ENCODE measurements around the gene SERTAD3. TPM values are rescaled to one million over a fixed set of nuclear protein-coding genes. Genes with fewer than 3 reads are reported as not detected.
A peak's percentile ranks its signal among the peaks of the same experiment; 100 is the strongest.
"Not testable (repeated sequence)": the region's sequence is repeated elsewhere in the genome, so short reads cannot be mapped to it uniquely, and the experiment has no call there.

The SERTAD3 gene
- total RNA-seq, 1 experiment from 2014 or later = 29.9 TPM

- no peak for DNase-seq
- peak overlapping the region; percentile 69 for H3K4me3 ChIP-seq (ENCODE audit: insufficient read depth, low read depth, low read length)
- peaks cover 29% of the 10 kb centered on the region for H3K27me3 ChIP-seq (ENCODE audit: control insufficient read depth, insufficient read depth, low read length)
- H3K36me3 ChIP-seq (replicated peaks; ENCODE audit: control insufficient read depth, insufficient read depth, low read length) = no peaks in the 10 kb centered on the region
Measured at GRCh38 chr19:40465025-40465556, 21.0 kb upstream of the SERTAD3 start.

DNA sequence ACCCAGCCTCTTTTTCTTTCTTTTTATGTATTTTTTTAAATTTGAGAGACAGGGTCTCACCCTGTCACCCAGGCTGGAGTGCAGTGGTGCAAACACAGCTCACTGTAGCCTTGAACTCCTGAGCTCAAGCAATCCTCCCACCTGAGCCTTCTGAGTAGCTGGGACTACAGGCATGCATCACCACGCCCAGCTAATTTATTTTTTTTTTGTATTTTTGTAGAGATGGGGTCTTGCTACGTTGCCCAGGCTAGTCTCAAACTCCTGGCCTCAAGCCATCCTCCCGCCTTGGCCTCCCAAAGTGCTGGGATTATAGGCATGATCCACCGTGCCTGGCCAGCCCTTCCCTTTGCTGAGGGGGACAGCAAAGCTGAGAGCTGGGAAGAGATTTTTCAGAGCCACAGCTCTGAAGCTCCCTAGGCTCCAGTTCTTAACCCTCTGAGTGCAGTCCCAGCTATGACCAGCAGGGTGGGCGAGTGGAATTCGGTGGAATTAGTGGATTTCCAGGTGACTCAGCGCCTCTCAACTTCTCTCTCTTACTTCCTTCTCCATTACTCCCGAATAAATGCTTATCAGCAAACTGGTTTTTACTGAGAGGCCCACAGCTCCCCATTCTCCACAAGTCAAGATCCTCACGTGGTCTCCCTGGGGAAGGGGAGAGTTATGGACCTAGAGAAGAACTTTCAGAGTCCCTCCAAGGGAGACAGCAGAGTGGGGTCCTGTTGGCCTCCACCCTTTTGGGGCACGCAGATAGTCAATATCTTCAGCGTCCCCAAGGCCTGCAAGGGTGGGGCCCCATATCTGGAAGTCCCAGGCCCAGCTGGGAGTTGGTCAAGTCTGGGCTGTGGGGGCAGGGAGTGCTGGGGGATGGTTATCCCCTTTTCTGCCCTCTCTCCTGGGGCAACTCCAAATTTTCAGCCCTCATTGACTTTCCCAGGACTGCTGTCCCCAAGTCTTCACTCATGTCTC, 20.2 kb upstream of the SERTAD3 start:
- Histone ChIP-seq H3K27me3 (ENCODE audit: control insufficient read depth, insufficient read depth, low read length) (peaks cover 29% of the 10 kb centered on the region), H3K36me3 (replicated peaks; ENCODE audit: control insufficient read depth, insufficient read depth, low read length) (no peaks in the 10 kb centered on the region), H3K4me3 (ENCODE audit: insufficient read depth, low read depth, low read length) (peak overlapping the region; percentile 69)
- peak; percentile 73 for DNase-seq

- H3K36me3 ChIP-seq (replicated peaks; ENCODE audit: control insufficient read depth, insufficient read depth, low read length); H3K4me3 ChIP-seq (ENCODE audit: insufficient read depth, low read depth, low read length); DNase-seq: not testable (repeated sequence)
- H3K27me3 ChIP-seq (ENCODE audit: control insufficient read depth, insufficient read depth, low read length) = peaks cover 27% of the 10 kb centered on the region
Measured at GRCh38 chr19:40463587-40464037, 19.5 kb upstream of the SERTAD3 start.

GRCh38 chr19:40461669-40462221, 17.6 kb upstream of the SERTAD3 start:
- Histone ChIP-seq H3K27me3 (ENCODE audit: control insufficient read depth, insufficient read depth, low read length) (peaks cover 12% of the 10 kb centered on the region), H3K36me3 (replicated peaks; ENCODE audit: control insufficient read depth, insufficient read depth, low read length) (no peaks in the 10 kb centered on the region), H3K4me3 (ENCODE audit: insufficient read depth, low read depth, low read length) (no peak overlapping the region)
- DNase-seq = no peak

DNA sequence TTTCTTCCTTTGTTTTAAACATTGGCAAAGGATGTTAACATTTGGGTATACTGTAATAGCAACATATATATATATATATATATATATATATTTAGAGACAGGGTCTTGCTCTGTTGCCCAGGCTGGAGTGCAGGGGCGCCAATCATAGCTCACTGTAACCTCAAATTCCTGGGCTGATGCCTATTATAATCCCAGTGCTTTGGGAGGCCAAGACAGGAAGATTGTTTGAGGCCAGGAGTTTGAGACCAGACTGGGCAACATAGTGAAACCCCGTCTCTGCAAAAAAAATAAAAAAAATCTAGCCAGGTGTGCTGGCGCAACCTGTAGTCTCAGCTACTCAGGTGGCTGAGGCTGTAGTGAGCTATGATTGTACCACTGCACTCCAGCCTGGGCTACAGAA, 16.1 kb upstream of the SERTAD3 start:
- H3K4me3 ChIP-seq (ENCODE audit: insufficient read depth, low read depth, low read length) = no peak overlapping the region
- H3K36me3 ChIP-seq (replicated peaks; ENCODE audit: control insufficient read depth, insufficient read depth, low read length) = no peaks in the 10 kb centered on the region
- no peak for DNase-seq
- peaks cover 4% of the 10 kb centered on the region; the same call in 1 of the 2 replicates for H3K27me3 ChIP-seq (ENCODE audit: control insufficient read depth, insufficient read depth, low read length)

GRCh38 chr19:40458597-40458974, 14.5 kb upstream of the SERTAD3 start:
- Histone ChIP-seq H3K27me3 (ENCODE audit: control insufficient read depth, insufficient read depth, low read length) (no peaks in the 10 kb centered on the region), H3K36me3 (replicated peaks; ENCODE audit: control insufficient read depth, insufficient read depth, low read length) (no peaks in the 10 kb centered on the region), H3K4me3 (ENCODE audit: insufficient read depth, low read depth, low read length) (no peak overlapping the region)
- DNase-seq = no peak

- Histone ChIP-seq H3K27me3 (ENCODE audit: control insufficient read depth, insufficient read depth, low read length) (no peaks in the 10 kb centered on the region), H3K36me3 (replicated peaks; ENCODE audit: control insufficient read depth, insufficient read depth, low read length) (no peaks in the 10 kb centered on the region), H3K4me3 (ENCODE audit: insufficient read depth, low read depth, low read length) (no peak overlapping the region)
- DNase-seq = no peak
Measured at GRCh38 chr19:40457953-40458596, 13.9 kb upstream of the SERTAD3 start.

DNA sequence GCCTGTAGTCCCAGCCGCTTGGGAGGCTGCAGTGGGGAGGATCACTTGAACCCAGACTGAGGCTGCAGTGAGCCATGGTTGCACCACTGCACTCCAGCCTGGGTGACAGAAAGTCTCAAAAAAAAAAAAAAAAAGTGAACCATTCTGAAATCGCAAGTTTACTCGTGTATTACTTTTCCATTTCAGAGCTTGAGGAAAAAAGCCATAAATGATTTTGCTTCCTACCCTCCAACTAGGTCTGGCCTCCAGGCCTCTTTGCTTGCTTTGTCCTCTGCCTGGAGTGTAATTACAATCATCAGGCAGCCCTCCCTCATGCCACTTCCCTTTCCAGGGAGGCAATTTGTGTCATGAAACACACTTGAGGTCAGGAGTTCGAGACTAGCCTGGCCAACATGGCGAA, 12.9 kb upstream of the SERTAD3 start:
- DNase-seq = no peak
- Histone ChIP-seq H3K4me3 (ENCODE audit: insufficient read depth, low read depth, low read length) (no peak overlapping the region), H3K36me3 (replicated peaks; ENCODE audit: control insufficient read depth, insufficient read depth, low read length) (no peaks in the 10 kb centered on the region), H3K27me3 (ENCODE audit: control insufficient read depth, insufficient read depth, low read length) (no peaks in the 10 kb centered on the region)

- H3K27me3 ChIP-seq (ENCODE audit: control insufficient read depth, insufficient read depth, low read length); H3K4me3 ChIP-seq (ENCODE audit: insufficient read depth, low read depth, low read length): not testable (repeated sequence)
Measured at GRCh38 chr19:40453943-40454342, 9.8 kb upstream of the SERTAD3 start.

DNA sequence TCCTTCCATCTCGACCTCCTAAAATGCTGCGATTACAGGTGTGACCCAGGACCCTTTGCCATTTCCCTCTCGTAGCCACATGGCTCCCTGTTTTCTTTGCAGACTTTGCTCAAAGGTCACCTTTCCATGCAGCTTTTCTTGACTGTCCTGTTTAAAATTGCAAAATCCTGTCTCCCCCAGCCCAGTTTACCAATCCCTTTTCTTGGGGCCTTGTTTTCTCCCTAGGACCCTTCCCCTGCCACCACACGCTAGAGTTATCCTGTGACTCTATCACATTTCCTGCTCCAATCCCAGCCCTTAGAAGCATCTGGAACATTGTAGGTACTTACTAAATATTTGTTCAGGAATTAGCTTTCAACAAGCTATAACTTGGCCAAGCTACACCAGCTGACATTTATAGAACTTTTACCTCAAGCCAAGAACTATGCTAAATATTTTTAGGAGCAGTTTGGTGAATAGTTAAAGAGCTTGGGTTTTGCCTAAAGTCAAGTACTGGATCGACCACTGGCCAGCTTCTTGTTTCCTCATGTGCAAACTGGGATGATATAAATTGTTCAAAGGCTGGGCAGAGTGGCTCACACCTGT, 9.1 kb upstream of the SERTAD3 start:
- Histone ChIP-seq H3K27me3 (ENCODE audit: control insufficient read depth, insufficient read depth, low read length) (no peaks in the 10 kb centered on the region), H3K4me3 (ENCODE audit: insufficient read depth, low read depth, low read length) (no peak overlapping the region), H3K36me3 (replicated peaks; ENCODE audit: control insufficient read depth, insufficient read depth, low read length) (no peaks in the 10 kb centered on the region)
- DNase-seq = no peak

More at GRCh38 chr19:40453943-40454342, 9.8 kb upstream of the SERTAD3 start:
- not testable (repeated sequence) for DNase-seq; H3K36me3 ChIP-seq (replicated peaks; ENCODE audit: control insufficient read depth, insufficient read depth, low read length)

DNA sequence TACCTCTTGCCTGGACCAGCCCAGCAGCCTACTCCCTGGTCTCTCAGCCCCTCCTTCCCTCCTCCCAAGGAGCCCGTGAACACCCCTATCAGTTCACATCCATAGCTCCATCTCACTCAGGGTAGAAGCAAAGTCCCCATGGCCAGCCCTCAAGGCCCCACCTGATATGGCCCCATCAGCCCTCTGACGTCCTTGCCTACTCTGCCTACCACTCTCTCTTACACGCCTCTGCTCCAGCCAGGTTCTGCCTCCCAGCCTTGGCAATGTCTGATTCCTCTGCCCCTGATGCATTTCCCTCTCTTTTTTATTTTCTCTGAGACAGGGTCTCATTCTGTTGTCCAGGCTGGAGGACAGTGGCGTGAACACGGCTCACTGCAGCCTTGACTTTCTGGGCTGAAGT, 7.9 kb upstream of the SERTAD3 start:
- Histone ChIP-seq H3K4me3 (ENCODE audit: insufficient read depth, low read depth, low read length) (no peak overlapping the region), H3K36me3 (replicated peaks; ENCODE audit: control insufficient read depth, insufficient read depth, low read length) (no peaks in the 10 kb centered on the region), H3K27me3 (ENCODE audit: control insufficient read depth, insufficient read depth, low read length) (no peaks in the 10 kb centered on the region)
- no peak for DNase-seq

DNA sequence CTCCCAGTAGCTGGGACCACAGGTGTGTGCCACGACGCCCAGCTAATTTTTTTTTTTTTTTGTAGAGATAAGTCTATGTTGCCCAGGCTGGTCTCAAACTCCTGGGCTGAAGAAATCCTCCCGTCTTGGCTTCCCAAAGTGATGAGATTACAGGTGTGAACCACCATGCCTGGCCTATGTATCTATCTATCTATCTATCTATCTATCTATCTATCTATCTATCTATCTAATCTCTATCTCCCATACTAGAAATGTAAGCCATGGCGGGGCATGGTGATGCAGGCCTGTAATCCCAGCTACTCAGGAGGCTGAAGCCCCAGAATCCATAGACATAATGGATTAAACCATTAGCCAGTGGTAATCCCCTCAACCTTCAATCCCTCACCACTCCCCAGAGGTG, 6.5 kb upstream of the SERTAD3 start:
- no peaks in the 10 kb centered on the region for H3K27me3 ChIP-seq (ENCODE audit: control insufficient read depth, insufficient read depth, low read length)
- no peak for DNase-seq
- no peaks in the 10 kb centered on the region for H3K36me3 ChIP-seq (replicated peaks; ENCODE audit: control insufficient read depth, insufficient read depth, low read length)
- no peak overlapping the region for H3K4me3 ChIP-seq (ENCODE audit: insufficient read depth, low read depth, low read length)

- Histone ChIP-seq H3K4me3 (ENCODE audit: insufficient read depth, low read depth, low read length) (no peak overlapping the region), H3K27me3 (ENCODE audit: control insufficient read depth, insufficient read depth, low read length) (no peaks in the 10 kb centered on the region), H3K36me3 (replicated peaks; ENCODE audit: control insufficient read depth, insufficient read depth, low read length) (no peaks in the 10 kb centered on the region)
- DNase-seq = no peak
Measured at GRCh38 chr19:40449506-40449905, 5.4 kb upstream of the SERTAD3 start.

DNA sequence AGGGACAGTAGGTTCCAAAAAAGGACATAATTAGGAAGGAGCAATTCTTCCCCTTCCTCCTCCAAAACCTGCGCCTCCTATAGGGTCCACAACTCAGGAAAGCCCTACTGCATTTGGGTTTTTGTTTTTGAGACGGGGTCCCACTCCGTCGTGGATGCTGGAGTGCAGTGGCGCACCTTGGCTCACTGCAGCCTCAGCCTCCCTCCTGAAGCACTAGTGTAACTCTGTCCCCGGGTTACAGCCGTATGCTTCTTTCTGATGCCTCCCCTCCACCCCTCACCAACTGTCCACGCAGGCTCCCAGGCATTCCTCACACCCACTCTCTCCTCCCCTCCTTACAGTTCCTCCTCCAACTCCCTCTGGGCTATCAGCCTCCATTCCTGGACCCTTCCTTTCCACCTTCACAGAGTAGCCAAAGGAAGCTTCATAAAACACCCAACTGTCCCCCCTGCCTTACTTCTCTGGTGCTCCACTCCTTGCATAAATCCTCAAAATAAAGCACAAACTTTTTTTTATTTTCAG, 2.2 kb upstream of the SERTAD3 start:
- Histone ChIP-seq H3K36me3 (replicated peaks; ENCODE audit: control insufficient read depth, insufficient read depth, low read length) (peaks cover 5% of the 10 kb centered on the region), H3K27me3 (ENCODE audit: control insufficient read depth, insufficient read depth, low read length) (no peaks in the 10 kb centered on the region), H3K4me3 (ENCODE audit: insufficient read depth, low read depth, low read length) (no peak overlapping the region)
- DNase-seq = no peak
